EL (cell line): ENCODE results near the gene CRNKL1.
A peak's percentile ranks its signal among the peaks of the same experiment; 100 is the strongest.

ENCODE experiments used
- DNase-seq: peaks from one replicate; pipeline ENCODE4 v3.0.0-alpha.2; 2016

CRNKL1 gene

DNA sequence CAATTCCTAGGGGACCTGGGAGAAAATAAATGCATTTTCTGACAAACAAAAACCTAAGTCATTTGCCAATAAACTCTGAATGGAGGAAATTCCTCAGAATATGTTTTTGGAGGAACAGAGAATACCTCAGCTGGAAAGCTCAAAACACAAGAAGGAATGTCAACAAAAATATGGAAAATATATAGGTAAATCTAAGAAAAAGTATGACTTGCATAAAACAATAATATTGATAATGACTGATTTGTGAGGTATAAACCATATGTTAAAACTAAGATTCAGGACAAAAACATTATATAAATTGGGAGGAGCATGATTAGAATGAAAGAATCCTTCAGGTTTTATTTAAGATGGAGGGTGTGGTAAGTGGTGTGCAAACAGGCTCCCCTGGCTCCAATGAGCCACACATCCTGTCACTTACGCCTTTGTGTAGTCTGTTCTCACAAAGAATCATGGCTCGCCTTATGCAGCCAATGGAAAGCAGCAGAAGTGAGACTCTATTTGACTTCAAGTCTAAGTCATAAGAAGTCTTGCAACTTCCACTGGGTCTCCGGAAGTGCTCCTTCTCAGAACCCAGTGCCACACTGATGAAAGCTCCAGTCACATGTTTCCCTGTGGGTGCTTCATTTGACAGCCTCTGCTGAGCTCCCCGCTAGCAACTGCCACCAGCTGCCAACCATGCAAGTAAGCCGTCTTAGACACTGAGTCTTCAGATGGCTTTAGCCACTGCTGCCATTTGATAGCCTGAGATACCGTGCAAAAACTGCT, 8.2 kb upstream of the CRNKL1 start:
- no peak for DNase-seq

GRCh38 chr20:20051767-20052073, 546 bp downstream of the CRNKL1 start:
- no peak for DNase-seq

- DNase-seq: no peak
Observed at GRCh38 chr20:20039752-20040387, 12.4 kb downstream of the CRNKL1 start.

DNA sequence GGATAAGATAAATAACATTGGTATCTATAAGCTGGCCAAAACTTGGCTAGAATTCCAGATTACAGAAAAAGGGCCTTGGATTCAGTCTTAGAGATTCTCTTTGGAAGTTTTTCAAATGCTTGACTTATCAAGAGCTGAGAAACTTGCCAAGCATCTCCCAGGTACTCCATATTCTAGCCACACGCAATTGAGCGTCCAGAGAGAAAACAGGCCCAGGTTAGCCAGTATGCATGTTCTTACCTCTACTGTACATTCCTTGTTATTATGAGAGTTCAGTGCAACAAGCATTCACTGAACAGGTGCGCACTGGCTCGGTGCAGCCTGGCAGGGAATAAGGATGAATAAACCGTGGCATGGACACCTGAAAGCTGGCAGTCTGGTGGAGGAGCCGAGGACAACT, 13.7 kb downstream of the CRNKL1 start:
- DNase-seq: no peak

- DNase-seq: peak; percentile 76
Observed at GRCh38 chr20:20037960-20038359, 14.3 kb downstream of the CRNKL1 start.

- DNase-seq: no peak
Observed at GRCh38 chr20:20036756-20037155, 15.5 kb downstream of the CRNKL1 start.

GRCh38 chr20:20034486-20034885, 17.8 kb downstream of the CRNKL1 start:
- peak; percentile 46 for DNase-seq

DNA sequence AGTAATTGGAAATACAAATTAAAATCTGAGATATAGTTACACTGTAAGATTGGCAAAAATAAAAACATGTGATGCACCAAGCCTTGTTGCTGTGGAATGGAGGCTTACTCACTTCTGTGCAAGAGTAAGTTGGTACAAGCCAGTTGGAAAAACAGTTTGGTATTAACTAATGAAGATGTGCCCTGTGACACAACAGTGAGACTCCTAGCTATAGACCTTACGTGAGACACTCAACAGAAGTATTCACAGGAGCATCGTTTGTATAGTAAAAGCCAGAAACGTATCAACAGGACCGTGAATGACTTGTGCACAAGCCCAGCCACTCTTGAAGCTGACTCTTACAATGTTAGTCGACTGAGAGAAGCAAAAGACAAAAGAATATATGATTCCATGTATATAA, 20.5 kb downstream of the CRNKL1 start:
- no peak for DNase-seq

GRCh38 chr20:20027284-20027683, 25.0 kb downstream of the CRNKL1 start:
- no peak for DNase-seq

GRCh38 chr20:20024942-20025341, 27.3 kb downstream of the CRNKL1 start:
- peak; percentile 61 for DNase-seq

DNA sequence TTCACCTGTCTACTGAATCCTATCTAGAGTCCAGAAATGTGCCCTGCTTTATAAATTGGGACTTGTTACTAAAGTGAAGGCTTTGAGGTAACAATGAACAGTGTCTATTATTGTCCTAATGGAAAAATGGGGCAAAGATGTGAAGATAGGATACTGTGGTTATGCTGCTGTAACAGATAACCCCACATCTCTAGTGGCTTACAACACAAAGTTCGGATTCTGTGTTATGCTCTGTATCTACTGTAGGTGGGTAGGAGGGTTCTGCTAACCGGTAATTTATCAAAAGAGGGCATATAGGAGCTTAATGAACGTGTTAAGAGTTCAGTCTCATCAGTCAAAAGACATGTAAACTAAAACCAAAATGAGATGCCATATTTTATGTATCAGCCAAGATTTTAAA, 28.9 kb downstream of the CRNKL1 start:
- DNase-seq: no peak

DNA sequence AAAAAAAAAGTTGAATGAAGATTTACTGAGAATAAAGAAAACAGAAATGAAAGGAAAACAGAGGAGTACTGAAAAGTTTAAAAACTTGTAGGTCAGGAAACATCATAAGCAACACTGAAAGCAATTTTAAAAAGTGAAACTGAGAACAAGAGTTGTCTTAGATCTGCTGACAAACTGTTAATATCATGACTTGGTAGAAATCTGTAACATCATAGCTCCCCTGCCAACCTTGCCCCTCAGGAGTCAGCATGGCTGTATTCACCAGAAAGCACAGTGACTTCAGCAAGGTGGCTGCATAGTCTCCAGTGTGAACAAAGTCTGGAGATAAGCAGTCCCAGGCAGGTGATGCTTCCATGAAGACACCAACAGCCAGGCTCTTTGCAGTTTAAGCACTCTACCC, 29.8 kb downstream of the CRNKL1 start:
- no peak for DNase-seq

DNA sequence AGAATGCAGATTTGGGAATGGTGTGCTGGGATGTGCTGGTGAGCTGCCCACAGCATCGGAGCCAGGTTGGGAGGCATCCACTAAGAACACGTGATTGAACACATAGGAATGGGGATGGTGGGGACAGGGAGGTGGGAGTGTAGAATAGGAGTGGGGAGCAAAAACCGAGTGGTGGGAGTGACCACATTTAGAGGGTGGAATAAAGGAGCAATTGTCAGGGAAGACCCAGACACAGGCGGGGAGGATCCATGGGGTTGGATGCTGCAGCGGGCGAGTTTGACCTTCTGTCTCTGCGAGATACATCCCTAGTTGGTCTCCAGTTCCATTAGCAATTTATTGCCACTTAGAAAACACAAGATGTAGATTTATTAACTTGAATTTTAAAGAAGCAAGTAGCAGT, 30.4 kb downstream of the CRNKL1 start:
- DNase-seq: no peak

GRCh38 chr20:20020908-20021307, 31.4 kb downstream of the CRNKL1 start:
- no peak for DNase-seq

DNA sequence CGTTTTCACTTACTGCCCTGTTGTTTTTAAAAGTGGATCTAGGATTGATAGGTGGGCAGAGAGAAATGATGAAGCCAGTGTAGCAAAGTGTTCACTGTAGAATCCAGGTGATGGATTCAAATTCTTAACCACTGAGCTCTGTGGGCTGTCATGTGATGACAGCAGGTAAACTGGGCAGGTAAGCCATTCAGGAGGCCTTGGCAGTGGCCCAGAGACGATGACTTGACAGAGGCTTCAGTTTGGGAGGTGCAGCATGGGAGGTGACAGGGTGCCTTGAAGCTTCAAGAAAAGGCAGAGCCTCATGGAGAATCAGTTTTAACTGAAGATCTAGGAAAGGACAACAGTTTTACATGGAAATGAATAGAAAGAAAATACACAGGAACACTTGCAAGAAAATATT, 33.1 kb downstream of the CRNKL1 start:
- DNase-seq: no peak

DNA sequence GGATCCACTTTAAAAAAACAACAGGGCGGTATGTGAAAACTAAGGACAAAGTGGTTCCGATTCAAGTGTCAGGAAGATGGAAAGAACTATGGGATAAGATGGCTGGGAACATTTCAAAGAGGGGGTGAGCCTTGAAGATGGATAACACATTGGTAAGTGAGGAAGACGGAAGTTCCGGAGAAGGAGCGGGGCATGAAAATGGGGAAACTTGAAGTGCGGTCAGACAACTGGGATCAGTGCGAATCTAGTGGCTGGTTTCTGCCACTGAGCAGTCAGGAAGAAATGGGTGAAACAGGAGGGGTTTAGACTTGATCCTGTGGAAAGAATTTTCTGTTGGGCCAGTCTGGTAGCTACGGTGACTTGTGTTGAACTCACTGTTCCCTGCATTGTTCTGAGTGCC, 33.9 kb downstream of the CRNKL1 start:
- no peak for DNase-seq

DNA sequence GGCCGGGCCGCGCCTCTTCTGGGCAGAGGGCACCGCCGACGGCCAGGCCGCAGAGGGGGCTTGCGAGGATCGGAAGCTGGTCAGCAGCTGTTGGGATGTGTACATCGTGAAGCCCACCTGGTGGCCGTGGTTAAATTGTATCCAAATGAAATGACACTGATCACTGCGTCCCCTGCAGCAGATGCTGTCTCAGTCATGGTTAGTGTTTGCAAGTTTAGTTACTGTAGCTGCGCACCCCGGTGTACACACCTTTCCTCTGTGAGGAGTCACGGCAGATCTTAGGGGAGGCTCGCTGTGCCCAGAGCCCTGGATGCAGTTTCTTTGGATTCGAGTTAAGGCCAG, 34.5 kb downstream of the CRNKL1 start:
- no peak for DNase-seq

- peak; percentile 92 for DNase-seq
Observed at GRCh38 chr20:20017001-20017843, 35.0 kb downstream of the CRNKL1 start, which contains the start of gene NAA20. Gene NAA20, plus strand, starts transcription at chr20:20017362. Its CDS starts 35 bp downstream, at chr20:20017397.

DNA sequence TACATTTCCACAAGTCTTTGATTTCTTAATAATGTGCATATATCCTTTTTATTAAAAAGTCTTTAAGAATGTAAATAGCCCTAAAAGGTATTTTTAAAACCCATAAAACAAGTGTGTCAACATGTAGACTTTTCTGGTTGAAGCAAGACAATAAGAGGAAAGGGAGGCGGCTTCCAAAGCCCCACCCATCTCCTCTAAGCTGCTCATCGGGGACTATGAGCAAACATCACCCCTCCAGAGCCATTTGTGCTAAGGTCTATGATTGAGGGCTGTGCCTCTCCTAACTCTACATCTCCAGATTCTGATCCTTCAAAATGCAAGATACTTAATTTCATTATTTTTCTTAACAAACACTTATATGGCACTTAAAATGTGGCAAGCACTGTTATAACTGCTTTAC, 37.6 kb downstream of the CRNKL1 start:
- DNase-seq: no peak

GRCh38 chr20:20012541-20012940, 39.7 kb downstream of the CRNKL1 start:
- no peak for DNase-seq

DNA sequence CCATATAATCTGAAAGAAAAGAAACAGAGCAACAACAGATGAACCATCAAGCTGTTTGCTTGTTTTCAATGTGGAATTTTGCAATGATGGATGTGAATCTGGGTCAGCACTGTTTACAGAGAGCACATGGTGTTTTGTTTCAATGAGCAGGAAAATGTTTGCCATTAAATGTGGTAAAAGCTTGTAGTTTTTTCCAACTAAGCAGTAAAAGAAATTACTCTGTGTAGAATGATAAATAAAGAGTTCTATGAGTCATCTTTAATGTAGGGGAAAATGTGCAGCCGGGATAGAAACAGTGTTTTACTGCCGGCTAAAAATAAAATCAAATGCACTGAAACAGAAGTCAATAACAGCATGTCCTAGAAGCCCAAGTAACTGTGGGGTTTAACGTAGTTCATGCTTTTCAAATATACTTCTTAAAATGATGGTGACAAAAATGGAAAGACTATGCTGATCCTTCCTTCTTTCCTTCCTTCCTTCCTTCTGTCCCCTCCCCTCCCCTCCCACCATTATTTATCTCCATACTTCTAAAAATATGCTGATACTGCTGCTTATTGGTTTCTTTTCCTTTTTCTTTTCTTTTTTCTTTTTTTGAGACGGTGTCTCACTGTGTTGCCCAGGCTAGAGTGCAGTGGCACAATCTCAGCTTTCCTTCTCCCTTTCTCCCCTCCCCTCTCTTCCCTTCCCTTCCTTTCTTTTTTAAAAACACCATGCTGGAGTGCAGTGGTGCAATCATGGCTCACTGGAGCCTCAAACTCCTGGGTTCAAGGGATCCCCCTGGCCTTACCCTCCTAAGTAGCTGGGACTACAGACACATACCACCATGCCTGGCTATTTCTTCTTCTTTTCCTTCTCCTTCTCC, 41.4 kb downstream of the CRNKL1 start:
- peak; percentile 29 for DNase-seq

- no peak for DNase-seq
Observed at GRCh38 chr20:20009784-20010253, 42.4 kb downstream of the CRNKL1 start.

DNA sequence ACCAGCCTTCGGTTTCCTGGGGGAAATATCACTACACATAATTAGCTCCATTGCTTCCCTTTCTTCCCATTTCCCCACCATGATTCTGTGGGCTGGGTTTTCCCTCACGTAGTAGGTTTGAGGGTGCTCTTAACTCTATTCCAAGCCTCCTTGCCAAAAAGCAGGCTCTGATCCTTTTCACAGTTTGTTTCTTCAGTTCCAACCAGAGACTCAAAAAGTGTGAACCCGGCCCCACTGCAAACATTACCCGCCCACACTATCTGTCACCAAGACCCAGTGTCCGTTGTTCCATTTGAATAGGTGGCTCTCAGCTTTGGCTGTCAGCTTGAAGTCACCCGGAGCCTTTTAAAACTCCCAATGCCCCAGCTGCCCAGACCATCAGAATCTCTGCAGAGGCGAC, 46.9 kb downstream of the CRNKL1 start:
- DNase-seq: no peak
